ENCODE data around the gene PEMT.

Gene PEMT

GRCh38 chr17:17510456-17511292 lies 80.8 kb downstream of the PEMT start:
- H3K36me3 ChIP-seq (replicated peaks) = no peaks in the 10 kb centered on the region
- in situ Hi-C loops (cut with MboI; ENCODE audit: low sequenced_read_pairs) = no loop called here
- DNase-seq (ENCODE audit: low spot score in 2 of 2) = no peak
- no peak overlapping the region for H3K4me3 ChIP-seq
- H3K27me3 ChIP-seq (ENCODE audit: low read depth) = no peaks in the 10 kb centered on the region
- no peaks in the 10 kb centered on the region for H3K9me3 ChIP-seq
- no peaks in the 10 kb centered on the region for H3K4me1 ChIP-seq

DNA sequence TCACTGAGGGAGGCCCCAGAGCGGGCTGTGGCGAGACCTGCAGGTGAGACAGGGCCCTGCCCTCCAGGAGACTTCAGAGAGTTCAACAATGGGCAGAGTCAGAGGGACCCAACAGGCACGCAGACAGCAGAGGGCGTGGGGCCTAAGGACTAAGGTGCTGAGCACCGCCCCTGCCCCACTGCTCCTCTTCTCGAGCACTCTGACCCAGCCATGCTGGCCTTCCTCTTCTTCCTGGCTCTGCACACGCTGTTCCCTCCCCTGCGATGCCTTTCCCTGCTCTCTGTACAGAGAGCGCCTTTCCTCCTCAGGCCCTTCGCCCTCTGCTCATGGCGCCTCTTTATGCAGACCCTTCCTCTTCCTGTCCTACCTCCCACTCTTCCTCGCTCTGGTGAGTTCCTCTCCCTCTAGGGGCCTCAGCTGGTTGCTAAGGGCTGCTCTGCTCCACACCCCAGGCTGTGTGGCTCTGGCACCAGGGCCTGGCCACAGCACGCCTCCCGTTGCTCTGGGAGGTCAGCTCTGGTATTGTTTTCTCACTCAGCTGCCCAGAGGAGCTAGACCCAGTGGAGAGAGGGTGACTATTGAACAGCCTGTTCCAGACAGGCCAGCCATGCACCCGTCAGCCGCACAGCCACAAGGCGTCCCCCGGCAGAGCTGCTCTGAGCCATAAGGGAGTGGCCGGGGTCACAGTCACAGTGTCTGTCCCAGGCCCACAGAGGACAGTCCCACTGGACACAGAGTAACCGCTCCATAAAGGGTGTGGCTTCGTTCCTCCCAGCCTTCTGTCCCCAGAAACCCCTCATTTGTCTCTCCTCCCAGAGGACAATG lies 81.7 kb downstream of the PEMT start:
- no peak overlapping the region for H3K4me3 ChIP-seq
- H3K36me3 ChIP-seq (replicated peaks) = no peaks in the 10 kb centered on the region
- no peaks in the 10 kb centered on the region for H3K27me3 ChIP-seq (ENCODE audit: low read depth)
- DNase-seq (ENCODE audit: low spot score in 2 of 2) = no peak
- no peaks in the 10 kb centered on the region for H3K4me1 ChIP-seq
- in situ Hi-C loops (cut with MboI; ENCODE audit: low sequenced_read_pairs) = no loop called here
- H3K9me3 ChIP-seq = no peaks in the 10 kb centered on the region

DNA sequence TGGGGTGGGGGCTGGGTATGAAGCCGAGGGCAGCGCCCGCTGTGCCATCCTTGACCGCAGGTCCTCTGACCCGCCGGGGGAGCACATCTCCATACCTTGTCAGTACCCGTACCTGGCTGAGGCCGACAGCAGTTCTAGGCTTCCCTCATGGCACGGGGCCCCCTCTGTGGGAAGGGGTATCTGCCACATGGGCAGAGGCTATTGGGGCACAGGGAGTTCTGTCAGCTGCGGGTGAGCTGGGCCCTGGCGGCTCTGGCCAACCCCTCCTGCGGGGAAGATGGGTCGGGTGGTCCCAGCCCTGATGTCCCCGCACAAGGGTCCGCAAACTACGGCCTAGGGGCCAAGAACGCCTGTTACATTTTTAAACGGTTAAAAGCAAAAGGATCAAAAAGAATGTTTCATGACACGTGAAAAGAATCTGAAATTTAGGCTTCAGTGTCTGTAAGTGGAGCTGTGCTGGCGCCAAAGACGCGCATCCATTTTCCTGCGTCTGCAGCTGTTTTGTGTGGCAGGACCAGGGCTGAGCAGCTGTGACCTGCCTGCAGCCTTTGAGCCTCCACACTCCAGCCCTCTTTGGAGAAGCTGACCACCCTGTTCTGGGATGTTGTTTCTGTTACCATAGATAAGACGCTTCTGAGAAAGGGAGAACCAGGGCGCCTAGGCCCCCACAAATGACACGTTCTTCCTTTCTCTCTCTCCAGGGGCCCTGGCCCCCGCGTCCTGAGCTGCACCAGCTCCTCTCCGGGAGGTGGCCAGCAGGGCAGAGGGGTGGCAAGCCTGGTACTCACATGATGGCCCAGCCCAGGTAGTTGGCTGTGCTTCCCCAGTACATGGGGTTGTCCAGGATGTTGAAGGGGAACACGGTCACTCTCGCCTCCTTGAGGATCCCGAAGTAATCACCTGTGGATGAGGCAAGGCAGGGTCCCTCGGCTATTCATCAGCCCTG lies 82.6 kb downstream of the PEMT start:
- H3K4me1 ChIP-seq = no peaks in the 10 kb centered on the region
- in situ Hi-C loops (cut with MboI; ENCODE audit: low sequenced_read_pairs) = no loop called here
- no peak for DNase-seq (ENCODE audit: low spot score in 2 of 2)
- H3K4me3 ChIP-seq = no peak overlapping the region
- H3K27me3 ChIP-seq (ENCODE audit: low read depth) = no peaks in the 10 kb centered on the region
- H3K9me3 ChIP-seq = no peaks in the 10 kb centered on the region
- H3K36me3 ChIP-seq (replicated peaks) = no peaks in the 10 kb centered on the region

- H3K36me3 ChIP-seq (replicated peaks) = no peaks in the 10 kb centered on the region
- no peaks in the 10 kb centered on the region for H3K4me1 ChIP-seq
- H3K27me3 ChIP-seq (ENCODE audit: low read depth) = no peaks in the 10 kb centered on the region
- in situ Hi-C loops (cut with MboI; ENCODE audit: low sequenced_read_pairs) = no loop called here
- no peak for DNase-seq (ENCODE audit: low spot score in 2 of 2)
- H3K9me3 ChIP-seq = no peaks in the 10 kb centered on the region
- no peak overlapping the region for H3K4me3 ChIP-seq
Measured at GRCh38 chr17:17508019-17508535, 83.4 kb downstream of the PEMT start.

- no peaks in the 10 kb centered on the region for H3K27me3 ChIP-seq (ENCODE audit: low read depth)
- no peak for DNase-seq (ENCODE audit: low spot score in 2 of 2)
- H3K9me3 ChIP-seq = no peaks in the 10 kb centered on the region
- no peaks in the 10 kb centered on the region for H3K4me1 ChIP-seq
- in situ Hi-C loops (cut with MboI; ENCODE audit: low sequenced_read_pairs) = no loop called here
- no peaks in the 10 kb centered on the region for H3K36me3 ChIP-seq (replicated peaks)
- no peak overlapping the region for H3K4me3 ChIP-seq
Measured at GRCh38 chr17:17507465-17508011, 84.0 kb downstream of the PEMT start.

DNA sequence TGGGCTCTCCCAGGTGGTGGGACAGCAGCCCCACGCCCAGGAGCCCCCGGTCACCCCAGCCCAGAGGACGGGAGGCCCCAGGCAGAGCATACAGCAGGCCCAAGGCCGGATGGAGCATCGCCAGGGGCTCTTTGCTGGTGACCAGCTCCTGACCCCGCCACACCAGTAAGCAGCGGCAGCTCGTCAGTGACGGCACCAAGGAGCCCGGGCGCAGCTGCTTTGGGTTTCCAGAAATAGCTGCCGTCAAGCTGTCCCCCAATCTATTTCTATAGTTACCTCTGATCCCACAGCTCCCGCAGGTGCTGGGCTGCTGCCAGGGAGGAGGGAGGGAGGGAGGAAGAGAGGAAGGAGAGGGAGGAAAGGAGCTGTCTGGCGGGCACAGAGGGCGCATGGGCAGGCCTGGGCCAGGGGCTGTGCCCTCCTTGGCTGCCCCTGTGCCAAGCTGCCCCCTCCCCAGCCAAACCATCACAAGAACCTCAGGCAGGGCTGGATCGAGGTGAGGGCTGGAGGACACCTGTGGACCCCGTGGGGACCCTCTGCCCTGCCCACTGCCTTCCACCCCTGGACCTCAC lies 84.5 kb downstream of the PEMT start:
- Histone ChIP-seq H3K36me3 (replicated peaks) (no peaks in the 10 kb centered on the region), H3K4me1 (no peaks in the 10 kb centered on the region), H3K27me3 (ENCODE audit: low read depth) (no peaks in the 10 kb centered on the region), H3K4me3 (no peak overlapping the region), H3K9me3 (no peaks in the 10 kb centered on the region)
- in situ Hi-C loops (cut with MboI; ENCODE audit: low sequenced_read_pairs) = no loop called here
- no peak for DNase-seq (ENCODE audit: low spot score in 2 of 2)

- no peaks in the 10 kb centered on the region for H3K4me1 ChIP-seq
- no peaks in the 10 kb centered on the region for H3K27me3 ChIP-seq (ENCODE audit: low read depth)
- H3K4me3 ChIP-seq = no peak overlapping the region
- no peaks in the 10 kb centered on the region for H3K9me3 ChIP-seq
- DNase-seq (ENCODE audit: low spot score in 2 of 2) = no peak
- no peaks in the 10 kb centered on the region for H3K36me3 ChIP-seq (replicated peaks)
- in situ Hi-C loops (cut with MboI; ENCODE audit: low sequenced_read_pairs) = no loop called here
Measured at GRCh38 chr17:17506181-17506741, 85.2 kb downstream of the PEMT start.

GRCh38 chr17:17505610-17506171 lies 85.8 kb downstream of the PEMT start:
- no peaks in the 10 kb centered on the region for H3K9me3 ChIP-seq
- DNase-seq (ENCODE audit: low spot score in 2 of 2) = no peak
- H3K4me3 ChIP-seq = no peak overlapping the region
- in situ Hi-C loops (cut with MboI; ENCODE audit: low sequenced_read_pairs) = no loop called here
- H3K27me3 ChIP-seq (ENCODE audit: low read depth) = no peaks in the 10 kb centered on the region
- H3K4me1 ChIP-seq = no peaks in the 10 kb centered on the region
- no peaks in the 10 kb centered on the region for H3K36me3 ChIP-seq (replicated peaks)

DNA sequence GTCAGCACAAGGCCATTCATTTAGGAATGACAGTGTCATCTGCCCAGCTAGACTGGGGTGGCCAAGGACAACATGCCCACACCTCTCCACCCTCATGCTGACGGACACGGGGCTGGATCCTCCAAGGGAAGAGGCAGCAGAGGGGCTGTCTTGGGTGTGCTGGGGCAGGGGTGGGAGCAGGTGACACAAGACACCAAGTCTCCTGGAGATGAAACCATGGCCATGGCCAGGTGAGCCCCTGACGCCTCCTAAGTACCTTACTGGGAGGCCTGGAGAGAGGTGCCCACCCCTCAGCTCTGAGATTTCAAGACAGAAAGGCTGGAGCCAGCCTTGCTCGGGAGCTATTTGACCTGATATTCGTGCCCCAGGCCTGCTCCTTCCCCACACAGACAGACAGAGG lies 86.4 kb downstream of the PEMT start:
- no peak for DNase-seq (ENCODE audit: low spot score in 2 of 2)
- Histone ChIP-seq H3K9me3 (no peaks in the 10 kb centered on the region), H3K27me3 (ENCODE audit: low read depth) (no peaks in the 10 kb centered on the region), H3K36me3 (replicated peaks) (no peaks in the 10 kb centered on the region), H3K4me3 (no peak overlapping the region), H3K4me1 (no peaks in the 10 kb centered on the region)
- in situ Hi-C loops (cut with MboI; ENCODE audit: low sequenced_read_pairs) = no loop called here

DNA sequence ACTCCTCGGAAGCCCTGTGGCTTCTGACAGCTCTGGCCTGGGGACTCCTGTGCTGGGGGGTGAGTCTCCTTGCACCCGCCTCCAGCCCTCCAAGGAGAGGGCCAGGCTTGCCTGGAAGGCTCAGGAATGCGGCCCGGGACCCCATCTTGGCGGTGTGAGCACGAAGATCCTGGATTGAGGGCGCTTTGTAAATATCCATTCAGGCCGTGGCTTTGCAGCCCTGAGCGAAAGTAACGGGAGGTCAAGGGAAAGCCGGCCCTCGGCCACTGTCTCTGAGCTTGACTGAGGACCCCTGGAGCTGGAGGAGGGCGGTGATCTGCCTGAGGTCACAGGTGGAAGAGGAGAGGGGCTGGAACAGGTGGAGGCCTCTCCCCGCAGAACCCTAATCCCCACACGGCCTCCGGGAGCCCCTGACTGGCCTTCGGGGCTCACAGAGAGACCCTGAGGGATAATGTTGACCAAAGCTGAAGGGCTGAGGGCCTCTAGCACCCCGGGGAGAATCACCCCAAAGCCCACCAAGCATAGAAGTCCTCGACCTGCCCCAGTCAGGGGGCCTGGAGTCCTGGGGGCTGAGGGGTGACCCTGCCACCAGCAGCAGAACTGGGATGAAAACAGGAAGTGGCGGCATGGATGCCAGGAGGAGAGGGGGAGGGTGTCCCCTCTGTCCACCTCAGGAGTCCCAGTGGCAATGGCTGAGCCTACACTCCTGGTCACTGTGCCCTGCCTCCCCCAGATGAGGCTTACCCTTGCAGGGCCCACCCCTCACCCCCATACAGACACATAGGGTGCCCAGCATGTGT lies 87.0 kb downstream of the PEMT start:
- no peaks in the 10 kb centered on the region for H3K9me3 ChIP-seq
- no peak overlapping the region for H3K4me3 ChIP-seq
- in situ Hi-C loops (cut with MboI; ENCODE audit: low sequenced_read_pairs) = no loop called here
- no peak for DNase-seq (ENCODE audit: low spot score in 2 of 2)
- H3K4me1 ChIP-seq = no peaks in the 10 kb centered on the region
- H3K36me3 ChIP-seq (replicated peaks) = no peaks in the 10 kb centered on the region
- H3K27me3 ChIP-seq (ENCODE audit: low read depth) = no peaks in the 10 kb centered on the region

DNA sequence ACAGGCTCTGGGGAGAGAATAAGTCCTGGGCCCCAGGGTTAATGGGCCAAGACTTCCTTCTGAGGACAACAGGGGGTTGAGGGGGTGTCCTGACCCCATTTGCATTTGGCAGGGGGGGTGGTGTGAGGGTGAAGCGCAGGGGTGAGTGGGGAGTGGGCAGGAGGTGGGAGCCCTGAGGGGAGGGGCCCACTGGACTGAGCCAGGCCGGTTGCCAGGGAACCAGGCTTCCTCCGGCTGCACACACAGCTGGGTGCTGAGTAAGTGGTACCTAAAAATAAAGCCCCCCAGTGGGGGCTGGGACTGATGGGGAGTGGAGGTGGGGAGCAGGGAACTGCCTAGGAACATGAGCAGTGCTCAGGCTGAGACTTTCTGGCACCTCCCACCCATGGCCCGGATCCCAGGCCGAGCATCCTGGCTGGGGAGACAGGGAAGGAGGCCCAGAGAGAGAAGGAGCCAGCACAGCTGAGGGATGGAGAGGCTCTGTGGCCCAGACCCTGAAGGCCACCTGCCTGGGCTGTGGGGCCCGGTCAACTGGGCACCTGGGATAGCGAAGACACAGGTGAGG lies 87.9 kb downstream of the PEMT start:
- Histone ChIP-seq H3K4me1 (no peaks in the 10 kb centered on the region), H3K4me3 (no peak overlapping the region), H3K27me3 (ENCODE audit: low read depth) (no peaks in the 10 kb centered on the region), H3K36me3 (replicated peaks) (no peaks in the 10 kb centered on the region), H3K9me3 (no peaks in the 10 kb centered on the region)
- DNase-seq (ENCODE audit: low spot score in 2 of 2) = no peak
- in situ Hi-C loops (cut with MboI; ENCODE audit: low sequenced_read_pairs) = no loop called here

All from HAP-1 (cell line).